SK-N-SH treated with all-trans-retinoic acid at 6 μM for 48 hours (cell line): Measurements from ENCODE around the gene KRT40.

ENCODE experiments used
- ATAC-seq: fragments of 200-7000 bp; cut with Tn5 transposase; 3 replicates; pipeline ENCODE4 v1.9.1; 2020; ENCODE audit warnings: mild to moderate bottlenecking, moderate library complexity
- ARNTL ChIP-seq: fragments of 450-650 bp; formaldehyde crosslinking; IDR thresholded peaks from 2 replicates; pipeline ENCODE4 v1.5.0; 2020; ENCODE audit warnings: low read depth, mild to moderate bottlenecking, moderate library complexity, borderline replicate concordance
- BACH2 ChIP-seq: fragments of 250-450 bp; sonication (Bioruptor Pico); IDR thresholded peaks from 2 replicates; pipeline ENCODE4 v1.9.0; 2021; ENCODE audit warnings: mild to moderate bottlenecking, borderline replicate concordance
- ESRRG ChIP-seq: fragments of 250-450 bp; sonication (Bioruptor Pico); IDR thresholded peaks from 2 replicates; pipeline ENCODE4 v1.6.1; 2021; ENCODE audit warnings: mild to moderate bottlenecking
- GLIS3 ChIP-seq: fragments of 250-450 bp; sonication (Bioruptor Pico); IDR thresholded peaks from 2 replicates; pipeline ENCODE4 v1.5.0; 2020; ENCODE audit warnings: mild to moderate bottlenecking, moderate library complexity
- PPARA ChIP-seq: fragments of 250-450 bp; sonication (Bioruptor Pico); IDR thresholded peaks from 2 replicates; pipeline ENCODE4 v1.5.0; 2020; ENCODE audit warnings: mild to moderate bottlenecking, borderline replicate concordance
- SNAI2 ChIP-seq: fragments of 250-450 bp; sonication (Bioruptor Pico); IDR thresholded peaks from 2 replicates; pipeline ENCODE4 v1.5.0; 2020; ENCODE audit warnings: mild to moderate bottlenecking, moderate library complexity
- TOX ChIP-seq: fragments of 250-450 bp; sonication (Bioruptor Pico); IDR thresholded peaks from 2 replicates; pipeline ENCODE4 v1.8.0; 2021; ENCODE audit warnings: mild to moderate bottlenecking, moderate library complexity, borderline replicate concordance
- ZC3H10 ChIP-seq: fragments of 250-450 bp; sonication (Bioruptor Pico); IDR thresholded peaks from 2 replicates; pipeline ENCODE4 v1.5.1; 2021; ENCODE audit warnings: mild to moderate bottlenecking, moderate library complexity
- ZFP3 ChIP-seq: fragments of 250-450 bp; sonication (Bioruptor Pico); IDR thresholded peaks from 2 replicates; pipeline ENCODE4 v1.5.0; 2020; ENCODE audit warnings: mild to moderate bottlenecking, moderate library complexity
- ZFP30 ChIP-seq: fragments of 450-650 bp; formaldehyde crosslinking; IDR thresholded peaks from 2 replicates; pipeline ENCODE4 v1.5.0; 2022; ENCODE audit warnings: mild to moderate bottlenecking, moderate library complexity
- ZNF565 ChIP-seq: fragments of 450-650 bp; formaldehyde crosslinking; conservative IDR thresholded peaks from 2 replicates; pipeline ENCODE4 v1.5.0; 2020; ENCODE audit warnings: low read depth, mild to moderate bottlenecking, moderate library complexity
- ZNF70 ChIP-seq: fragments of 450-650 bp; formaldehyde crosslinking; IDR thresholded peaks from 2 replicates; pipeline ENCODE4 v1.5.0; 2020; ENCODE audit warnings: mild to moderate bottlenecking, moderate library complexity
- ZNF8 ChIP-seq: fragments of 450-650 bp; formaldehyde crosslinking; IDR thresholded peaks from 2 replicates; pipeline ENCODE4 v1.5.0; 2020; ENCODE audit warnings: mild to moderate bottlenecking, moderate library complexity
- TF ChIP-seq, protein P1 (sequence below): fragments of 250-450 bp; sonication (Bioruptor Pico); IDR thresholded peaks from 2 replicates; pipeline ENCODE4 v1.8.0; 2021; ENCODE audit warnings: low read depth, mild to moderate bottlenecking, moderate library complexity, borderline replicate concordance
- TF ChIP-seq, protein P2 (sequence below): fragments of 250-450 bp; sonication (Bioruptor Pico); IDR thresholded peaks from 2 replicates; pipeline ENCODE4 v1.5.1; 2021; ENCODE audit warnings: mild to moderate bottlenecking, moderate library complexity
- TF ChIP-seq, protein P3 (sequence below): fragments of 250-450 bp; sonication (Bioruptor Pico); IDR thresholded peaks from 2 replicates; pipeline ENCODE4 v1.5.1; 2020; ENCODE audit warnings: low read depth, mild to moderate bottlenecking, moderate library complexity

Gene KRT40

DNA sequence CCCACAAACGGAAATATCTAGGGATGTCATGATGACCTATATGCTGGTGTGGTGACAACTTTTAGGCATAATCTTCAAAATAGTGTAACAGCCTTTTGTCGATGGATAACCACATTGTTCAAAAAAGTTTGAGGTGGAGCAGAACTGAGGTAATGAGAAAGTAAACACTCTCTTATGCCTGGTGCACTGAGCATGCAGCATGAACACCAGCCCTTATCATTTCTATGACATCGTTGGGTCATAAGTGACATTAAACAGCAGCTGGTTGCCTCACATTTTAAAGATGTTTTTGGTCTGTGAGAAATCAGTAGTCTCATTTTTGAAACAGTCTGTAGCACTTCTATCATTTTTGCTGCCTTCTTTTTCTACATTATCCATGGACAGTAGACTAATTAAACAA lies 48.5 kb downstream of the KRT40 start:
- ATAC-seq: no peak
- TF ChIP-seq, protein P1, sequence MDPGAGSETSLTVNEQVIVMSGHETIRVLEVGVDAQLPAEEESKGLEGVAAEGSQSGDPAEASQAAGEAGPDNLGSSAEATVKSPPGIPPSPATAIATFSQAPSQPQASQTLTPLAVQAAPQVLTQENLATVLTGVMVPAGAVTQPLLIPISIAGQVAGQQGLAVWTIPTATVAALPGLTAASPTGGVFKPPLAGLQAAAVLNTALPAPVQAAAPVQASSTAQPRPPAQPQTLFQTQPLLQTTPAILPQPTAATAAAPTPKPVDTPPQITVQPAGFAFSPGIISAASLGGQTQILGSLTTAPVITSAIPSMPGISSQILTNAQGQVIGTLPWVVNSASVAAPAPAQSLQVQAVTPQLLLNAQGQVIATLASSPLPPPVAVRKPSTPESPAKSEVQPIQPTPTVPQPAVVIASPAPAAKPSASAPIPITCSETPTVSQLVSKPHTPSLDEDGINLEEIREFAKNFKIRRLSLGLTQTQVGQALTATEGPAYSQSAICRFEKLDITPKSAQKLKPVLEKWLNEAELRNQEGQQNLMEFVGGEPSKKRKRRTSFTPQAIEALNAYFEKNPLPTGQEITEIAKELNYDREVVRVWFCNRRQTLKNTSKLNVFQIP (CRISPR knock-in tag): no peak
- TF ChIP-seq BACH2 (CRISPR knock-in tag): no peak
- TF ChIP-seq SNAI2 (CRISPR knock-in tag): no peak
- TF ChIP-seq, all 23 proteins: peak for 0

DNA sequence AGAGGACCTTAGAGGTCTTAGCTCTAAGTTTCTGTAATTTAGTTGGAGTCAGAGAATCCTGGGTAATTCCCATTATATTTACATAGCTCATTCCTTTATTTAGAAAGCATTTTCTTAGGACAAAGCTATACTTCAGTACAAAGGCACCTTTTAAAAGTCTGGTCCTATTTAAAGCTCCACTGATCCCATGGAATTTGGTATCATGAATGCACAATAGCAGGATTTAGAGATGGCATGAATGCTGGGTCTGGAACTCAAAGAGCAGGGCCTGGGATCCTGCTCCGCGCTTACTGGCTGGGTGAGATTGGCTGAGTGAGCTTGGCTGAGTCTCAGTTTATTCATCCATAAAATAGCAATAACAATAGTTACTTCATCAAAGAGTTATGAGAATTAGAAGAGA lies 51.5 kb downstream of the KRT40 start:
- TF ChIP-seq ZFP30 (CRISPR knock-in tag) (no peak), ZC3H10 (CRISPR knock-in tag) (no peak), ZFP3 (CRISPR knock-in tag) (no peak), SNAI2 (CRISPR knock-in tag) (no peak), GLIS3 (CRISPR knock-in tag) (no peak), ZNF70 (CRISPR knock-in tag) (no peak), ZNF8 (CRISPR knock-in tag) (no peak), PPARA (no peak), TOX (CRISPR knock-in tag) (no peak), ARNTL (CRISPR knock-in tag) (no peak)
- TF ChIP-seq, protein P1 (CRISPR knock-in tag): no peak
- TF ChIP-seq, protein P2, sequence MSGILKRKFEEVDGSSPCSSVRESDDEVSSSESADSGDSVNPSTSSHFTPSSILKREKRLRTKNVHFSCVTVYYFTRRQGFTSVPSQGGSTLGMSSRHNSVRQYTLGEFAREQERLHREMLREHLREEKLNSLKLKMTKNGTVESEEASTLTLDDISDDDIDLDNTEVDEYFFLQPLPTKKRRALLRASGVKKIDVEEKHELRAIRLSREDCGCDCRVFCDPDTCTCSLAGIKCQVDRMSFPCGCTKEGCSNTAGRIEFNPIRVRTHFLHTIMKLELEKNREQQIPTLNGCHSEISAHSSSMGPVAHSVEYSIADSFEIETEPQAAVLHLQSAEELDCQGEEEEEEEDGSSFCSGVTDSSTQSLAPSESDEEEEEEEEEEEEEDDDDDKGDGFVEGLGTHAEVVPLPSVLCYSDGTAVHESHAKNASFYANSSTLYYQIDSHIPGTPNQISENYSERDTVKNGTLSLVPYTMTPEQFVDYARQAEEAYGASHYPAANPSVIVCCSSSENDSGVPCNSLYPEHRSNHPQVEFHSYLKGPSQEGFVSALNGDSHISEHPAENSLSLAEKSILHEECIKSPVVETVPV (CRISPR knock-in tag): no peak
- no peak for ATAC-seq

DNA sequence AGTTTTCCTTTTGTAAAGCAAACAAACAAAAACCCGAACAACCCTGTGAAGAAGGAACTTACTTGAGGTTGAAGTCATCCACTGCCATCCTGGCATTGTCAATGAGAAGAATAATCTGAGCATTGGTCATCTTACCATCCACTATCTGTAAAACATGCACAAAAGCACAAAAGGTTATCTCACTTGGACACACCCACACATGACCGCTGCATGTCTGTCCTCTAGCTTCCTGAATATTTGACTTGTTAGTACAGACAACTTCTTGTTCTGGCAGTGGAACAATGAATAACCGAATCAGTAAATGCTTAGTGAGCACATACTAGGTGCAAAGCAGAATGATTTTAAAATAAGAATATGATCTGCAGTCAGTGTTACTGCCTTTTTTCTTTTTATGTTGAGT lies 52.8 kb downstream of the KRT40 start:
- no peak for TF ChIP-seq ZNF8 (CRISPR knock-in tag)
- no peak for TF ChIP-seq ESRRG (CRISPR knock-in tag)
- TF ChIP-seq, protein P3, sequence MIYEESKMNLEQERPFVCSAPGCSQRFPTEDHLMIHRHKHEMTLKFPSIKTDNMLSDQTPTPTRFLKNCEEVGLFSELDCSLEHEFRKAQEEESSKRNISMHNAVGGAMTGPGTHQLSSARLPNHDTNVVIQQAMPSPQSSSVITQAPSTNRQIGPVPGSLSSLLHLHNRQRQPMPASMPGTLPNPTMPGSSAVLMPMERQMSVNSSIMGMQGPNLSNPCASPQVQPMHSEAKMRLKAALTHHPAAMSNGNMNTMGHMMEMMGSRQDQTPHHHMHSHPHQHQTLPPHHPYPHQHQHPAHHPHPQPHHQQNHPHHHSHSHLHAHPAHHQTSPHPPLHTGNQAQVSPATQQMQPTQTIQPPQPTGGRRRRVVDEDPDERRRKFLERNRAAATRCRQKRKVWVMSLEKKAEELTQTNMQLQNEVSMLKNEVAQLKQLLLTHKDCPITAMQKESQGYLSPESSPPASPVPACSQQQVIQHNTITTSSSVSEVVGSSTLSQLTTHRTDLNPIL (CRISPR knock-in tag): no peak
- TF ChIP-seq, protein P2 (CRISPR knock-in tag): no peak
- no peak for TF ChIP-seq ZNF565 (CRISPR knock-in tag)
- TF ChIP-seq, protein P1 (CRISPR knock-in tag): no peak
- ATAC-seq: no peak
